ENCODE data around the gene AFTPH.

Gene AFTPH

GRCh38 chr2:64537991-64538390, 13.9 kb downstream of the AFTPH start:
- no peak for DNase-seq (ENCODE audit: low read depth)
- H3K4me3 ChIP-seq (ENCODE audit: low read depth, low read length): no peak overlapping the region

- DNase-seq (ENCODE audit: low read depth): no peak
- H3K4me3 ChIP-seq (ENCODE audit: low read depth, low read length): no peak overlapping the region
Observed at GRCh38 chr2:64538764-64539433, 14.8 kb downstream of the AFTPH start.

- no peak overlapping the region for H3K4me3 ChIP-seq (ENCODE audit: low read depth, low read length)
- DNase-seq (ENCODE audit: low read depth): no peak
Observed at GRCh38 chr2:64540615-64541014, 16.5 kb downstream of the AFTPH start.

GRCh38 chr2:64541547-64541946, 17.4 kb downstream of the AFTPH start:
- H3K4me3 ChIP-seq (ENCODE audit: low read depth, low read length): no peak overlapping the region

GRCh38 chr2:64542071-64543007, 18.2 kb downstream of the AFTPH start:
- DNase-seq (ENCODE audit: low read depth): no peak
- no peak overlapping the region for H3K4me3 ChIP-seq (ENCODE audit: low read depth, low read length)

More at GRCh38 chr2:64541547-64541946, 17.4 kb downstream of the AFTPH start:
- DNase-seq (ENCODE audit: low read depth): no peak

- no peak for DNase-seq (ENCODE audit: low read depth)
- no peak overlapping the region for H3K4me3 ChIP-seq (ENCODE audit: low read depth, low read length)
Observed at GRCh38 chr2:64543008-64543697, 19.0 kb downstream of the AFTPH start.

GRCh38 chr2:64548761-64549160, 24.6 kb downstream of the AFTPH start:
- no peak for DNase-seq (ENCODE audit: low read depth)
- H3K4me3 ChIP-seq (ENCODE audit: low read depth, low read length): no peak overlapping the region

GRCh38 chr2:64550042-64550441, 25.9 kb downstream of the AFTPH start:
- no peak overlapping the region for H3K4me3 ChIP-seq (ENCODE audit: low read depth, low read length)
- no peak for DNase-seq (ENCODE audit: low read depth)

GRCh38 chr2:64551851-64552250, 27.7 kb downstream of the AFTPH start:
- no peak overlapping the region for H3K4me3 ChIP-seq (ENCODE audit: low read depth, low read length)
- no peak for DNase-seq (ENCODE audit: low read depth)

GRCh38 chr2:64554117-64554516, 30.0 kb downstream of the AFTPH start:
- H3K4me3 ChIP-seq (ENCODE audit: low read depth, low read length): no peak overlapping the region
- DNase-seq (ENCODE audit: low read depth): no peak

- H3K4me3 ChIP-seq (ENCODE audit: low read depth, low read length): no peak overlapping the region
- no peak for DNase-seq (ENCODE audit: low read depth)
Observed at GRCh38 chr2:64558445-64559081, 34.4 kb downstream of the AFTPH start.

GRCh38 chr2:64562148-64562784, 38.1 kb downstream of the AFTPH start:
- no peak overlapping the region for H3K4me3 ChIP-seq (ENCODE audit: low read depth, low read length)
- no peak for DNase-seq (ENCODE audit: low read depth)

GRCh38 chr2:64563436-64563938, 39.4 kb downstream of the AFTPH start:
- DNase-seq (ENCODE audit: low read depth): no peak
- H3K4me3 ChIP-seq (ENCODE audit: low read depth, low read length): no peak overlapping the region

GRCh38 chr2:64565949-64566710, 42.0 kb downstream of the AFTPH start:
- no peak overlapping the region for H3K4me3 ChIP-seq (ENCODE audit: low read depth, low read length)
- no peak for DNase-seq (ENCODE audit: low read depth)

GRCh38 chr2:64567473-64567872, 43.3 kb downstream of the AFTPH start:
- DNase-seq (ENCODE audit: low read depth): no peak

GRCh38 chr2:64568836-64569235, 44.7 kb downstream of the AFTPH start:
- H3K4me3 ChIP-seq (ENCODE audit: low read depth, low read length): no peak overlapping the region
- no peak for DNase-seq (ENCODE audit: low read depth)

More at GRCh38 chr2:64567473-64567872, 43.3 kb downstream of the AFTPH start:
- no peak overlapping the region for H3K4me3 ChIP-seq (ENCODE audit: low read depth, low read length)

GRCh38 chr2:64574871-64575270, 50.7 kb downstream of the AFTPH start:
- H3K4me3 ChIP-seq (ENCODE audit: low read depth, low read length): no peak overlapping the region
- DNase-seq (ENCODE audit: low read depth): no peak

- no peak for DNase-seq (ENCODE audit: low read depth)
- H3K4me3 ChIP-seq (ENCODE audit: low read depth, low read length): no peak overlapping the region
Observed at GRCh38 chr2:64581018-64581417, 56.9 kb downstream of the AFTPH start.

All from skeletal muscle cell (primary cell).